Measurements from ENCODE around the gene PNLIPRP2.

DNA sequence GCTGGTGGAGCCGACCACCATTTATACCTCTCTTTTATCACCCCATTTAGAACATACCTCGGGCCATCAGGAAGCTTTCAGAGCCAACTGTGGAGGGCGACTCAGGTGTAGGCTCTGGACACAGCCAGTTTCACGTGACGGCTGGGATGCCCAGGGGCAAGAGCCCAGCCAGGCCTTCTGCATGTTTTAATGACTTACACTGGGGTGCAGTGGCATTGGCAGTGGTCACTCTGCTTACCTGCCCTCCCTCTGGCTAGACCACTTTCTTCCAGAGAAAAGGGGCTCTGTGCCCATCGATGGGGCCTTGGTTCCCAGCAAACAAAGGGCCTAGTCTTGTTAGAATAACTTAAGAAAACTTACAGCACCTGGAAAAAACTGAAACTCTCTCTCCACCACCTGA lies 50.0 kb downstream of the PNLIPRP2 start:
- TF ChIP-seq, protein P1, sequence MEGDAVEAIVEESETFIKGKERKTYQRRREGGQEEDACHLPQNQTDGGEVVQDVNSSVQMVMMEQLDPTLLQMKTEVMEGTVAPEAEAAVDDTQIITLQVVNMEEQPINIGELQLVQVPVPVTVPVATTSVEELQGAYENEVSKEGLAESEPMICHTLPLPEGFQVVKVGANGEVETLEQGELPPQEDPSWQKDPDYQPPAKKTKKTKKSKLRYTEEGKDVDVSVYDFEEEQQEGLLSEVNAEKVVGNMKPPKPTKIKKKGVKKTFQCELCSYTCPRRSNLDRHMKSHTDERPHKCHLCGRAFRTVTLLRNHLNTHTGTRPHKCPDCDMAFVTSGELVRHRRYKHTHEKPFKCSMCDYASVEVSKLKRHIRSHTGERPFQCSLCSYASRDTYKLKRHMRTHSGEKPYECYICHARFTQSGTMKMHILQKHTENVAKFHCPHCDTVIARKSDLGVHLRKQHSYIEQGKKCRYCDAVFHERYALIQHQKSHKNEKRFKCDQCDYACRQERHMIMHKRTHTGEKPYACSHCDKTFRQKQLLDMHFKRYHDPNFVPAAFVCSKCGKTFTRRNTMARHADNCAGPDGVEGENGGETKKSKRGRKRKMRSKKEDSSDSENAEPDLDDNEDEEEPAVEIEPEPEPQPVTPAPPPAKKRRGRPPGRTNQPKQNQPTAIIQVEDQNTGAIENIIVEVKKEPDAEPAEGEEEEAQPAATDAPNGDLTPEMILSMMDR (IDR thresholded peaks at IDR 0.05): no peak
- TF ChIP-seq POLR2AphosphoS5 (IDR thresholded peaks at IDR 0.05): no peak
